Pancreas (tissue), 10 donors: ENCODE measurements around the gene PAPPA2. TPM values are rescaled to one million over a fixed set of nuclear protein-coding genes. Genes with fewer than 3 reads are reported as not detected.

Experiments used
- ATAC-seq, 4 donors: fragments of 200-7000 bp; cut with Tn5 transposase; one replicate each; pipeline versions ENCODE4 v1.8.0 to v1.9.1; 2020; ENCODE audit warnings: mild to moderate bottlenecking in 4 of 4, moderate library complexity in 4 of 4
- DNase-seq, 6 donors: peaks; one replicate each; pipeline ENCODE4 v3.0.0-alpha.2; 2020
- FAIRE-seq: peaks from 2 replicates; lab custom pipeline; 2012; peaks lifted over from hg19 to GRCh38; lab: Jason Lieb, UNC
- H3K27ac ChIP-seq, 4 donors: fragments of 200-600 bp; sonication (generic); 1 replicate in 3 of 4; 2 replicates in 1 of 4; pipeline versions ENCODE4 v1.5.0 to v1.8.0; 2020
- H3K27me3 ChIP-seq, 4 donors: fragments of 200-600 bp; one replicate each; pipeline ENCODE4 v1.8.0; 2021
- H3K36me3 ChIP-seq, 3 donors: fragments of 200-600 bp; sonication (generic) in 1 of 3; one replicate each; pipeline versions ENCODE4 v1.5.0 to v1.8.0; 2020 to 2021
- H3K4me1 ChIP-seq, 3 donors: fragments of 200-600 bp; one replicate each; pipeline ENCODE4 v1.8.0; 2021
- H3K4me3 ChIP-seq, 4 donors: fragments of 200-600 bp; sonication (generic) in 2 of 4; one replicate each; pipeline versions ENCODE4 v1.5.0 to v1.8.0; 2020 to 2021
- H3K9me3 ChIP-seq, 4 donors: fragments of 200-600 bp; one replicate each; pipeline ENCODE4 v1.8.0; 2021
- WGBS, 2 donors: extraction: QIAGEN DNeasy Blood & Tissue Kit; methylation state at CpG; one replicate each; pipeline ENCODE4 v1.1.7; 2013; 5-methylcytosine and 5-hydroxymethylcytosine counted together
- intact Hi-C, 3 donors: fragments of 100-400 bp; cut with DNase I; formaldehyde crosslinking; loops; one replicate each; pipeline versions ENCODE4 v1.11.1 to v1.14.2; 2022
- polyA plus RNA-seq, 2 donors: library from polyadenylated mRNA; stranded (reverse); fragments of 200-250 nt; gene quantifications; one replicate each; pipeline ENCODE4 v1.2.3, GENCODE V29; 2013
- total RNA-seq, 6 donors: library from RNA; stranded (reverse); fragmentation: NEBNext Ultra II Directional in 4 of 6; extraction: Animal tissue kit (Norgen Biotek cat#: 25700) in 4 of 6; gene quantifications; one replicate each; pipeline versions ENCODE4 v1.2.1 to v1.2.4, GENCODE V29; 2021 to 2023
- TF ChIP-seq, protein P1 (sequence below), 4 donors: fragments of 200-600 bp; sonication (generic) in 3 of 4; IDR thresholded peaks; one replicate each; pipeline versions ENCODE4 v1.5.0 to v1.8.0; 2021; ENCODE audit warnings: antibody characterized with exemption in 4 of 4
- donor health status: healthy with polysubstance abuse.
- donor health status: DM: no; HTN: no; CAD: no; lungs with moderate emphysema.
- donor health status: DM: no; HTN: no; CAD: no.
- donor health status: control.
- donor health status: control.
- donor health status: Bipolar disorder and iron deficiency.
- donor health status: DM: yes; HTN: yes; CAD: no.
- donor health status: DM: no; HTN: no; CAD: no.
- donor health status: DM: no; HTN: no; CAD: no.
- donor health status: DM: yes; HTN: yes; CAD: no.

The PAPPA2 gene
- total and polyA plus RNA-seq, 8 donors: 0.51 to 6.9 (median 2.0) TPM

DNA sequence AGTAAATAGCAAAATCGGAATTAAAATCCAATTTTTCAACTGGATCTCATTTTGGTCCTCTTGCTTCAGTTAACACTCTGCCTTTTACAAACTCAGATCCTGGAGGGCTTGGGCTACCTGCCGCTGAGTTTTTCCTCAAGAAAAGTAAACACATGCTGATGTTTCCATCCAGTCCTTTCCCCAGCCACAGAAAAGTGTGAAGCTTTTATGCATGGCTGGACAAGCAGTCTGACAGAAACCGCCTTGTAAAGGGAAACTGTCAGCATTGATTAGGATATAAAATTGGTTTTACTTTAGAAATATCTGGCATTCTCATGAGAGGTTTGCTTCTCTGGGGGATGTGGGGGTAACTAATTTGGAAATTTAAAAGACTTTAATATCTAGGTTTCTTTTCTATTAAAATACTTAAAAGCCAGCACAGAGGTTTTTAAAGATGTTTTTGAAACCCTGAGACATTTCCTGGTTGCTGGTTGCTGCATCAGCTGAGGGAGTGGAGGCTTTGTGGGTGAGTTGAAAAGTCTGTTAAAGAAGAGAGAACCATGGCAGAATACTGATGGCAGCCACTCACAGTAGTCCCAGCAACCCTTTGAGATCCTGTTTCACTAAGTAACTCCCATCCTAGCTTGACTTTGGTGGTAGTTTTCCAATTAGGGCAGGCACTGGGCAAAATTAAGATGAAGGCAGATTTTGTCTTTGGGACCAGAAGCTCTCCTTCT, 238.3 kb downstream of the PAPPA2 start:
- H3K4me1 ChIP-seq: peaks cover 0 to 5% (median 0%) of the 10 kb centered on the region in 3 donors
- DNase-seq (no peak), FAIRE-seq (no peak), ATAC-seq (peak in 1 of 4 donors; percentile 37)
- H3K9me3 ChIP-seq: no peaks in the 10 kb centered on the region
- intact Hi-C loops: no loop called here
- no peak overlapping the region for H3K4me3 ChIP-seq
- no peaks in the 10 kb centered on the region for H3K27me3 ChIP-seq
- 64 to 68% methylated on average over 3 of the region's 3 CpGs for WGBS, 2 donors
- TF ChIP-seq, protein P1, sequence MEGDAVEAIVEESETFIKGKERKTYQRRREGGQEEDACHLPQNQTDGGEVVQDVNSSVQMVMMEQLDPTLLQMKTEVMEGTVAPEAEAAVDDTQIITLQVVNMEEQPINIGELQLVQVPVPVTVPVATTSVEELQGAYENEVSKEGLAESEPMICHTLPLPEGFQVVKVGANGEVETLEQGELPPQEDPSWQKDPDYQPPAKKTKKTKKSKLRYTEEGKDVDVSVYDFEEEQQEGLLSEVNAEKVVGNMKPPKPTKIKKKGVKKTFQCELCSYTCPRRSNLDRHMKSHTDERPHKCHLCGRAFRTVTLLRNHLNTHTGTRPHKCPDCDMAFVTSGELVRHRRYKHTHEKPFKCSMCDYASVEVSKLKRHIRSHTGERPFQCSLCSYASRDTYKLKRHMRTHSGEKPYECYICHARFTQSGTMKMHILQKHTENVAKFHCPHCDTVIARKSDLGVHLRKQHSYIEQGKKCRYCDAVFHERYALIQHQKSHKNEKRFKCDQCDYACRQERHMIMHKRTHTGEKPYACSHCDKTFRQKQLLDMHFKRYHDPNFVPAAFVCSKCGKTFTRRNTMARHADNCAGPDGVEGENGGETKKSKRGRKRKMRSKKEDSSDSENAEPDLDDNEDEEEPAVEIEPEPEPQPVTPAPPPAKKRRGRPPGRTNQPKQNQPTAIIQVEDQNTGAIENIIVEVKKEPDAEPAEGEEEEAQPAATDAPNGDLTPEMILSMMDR (IDR thresholded peaks at IDR 0.05): no peak
- H3K27ac ChIP-seq: no peak overlapping the region
- H3K36me3 ChIP-seq: no peaks in the 10 kb centered on the region

DNA sequence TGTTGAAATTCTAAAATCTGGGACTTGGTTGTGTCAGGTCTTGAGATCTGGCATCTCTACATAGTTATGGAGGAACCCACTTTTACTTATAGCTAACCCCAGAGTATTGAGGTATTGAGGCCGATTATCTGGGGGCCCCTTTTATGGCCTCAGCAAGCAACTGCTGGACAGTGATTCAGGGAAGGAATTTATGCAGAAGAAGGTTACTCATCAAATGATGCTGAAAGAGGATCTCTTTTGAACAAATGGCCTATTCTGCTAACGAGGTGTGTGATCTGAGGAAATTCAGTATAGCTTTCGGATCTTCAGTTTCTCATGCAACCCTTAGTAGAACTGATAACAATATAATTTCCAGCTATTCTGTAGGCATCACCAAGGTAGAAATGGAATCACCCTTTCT, 239.9 kb downstream of the PAPPA2 start:
- no peak overlapping the region for H3K4me3 ChIP-seq
- no peak overlapping the region for H3K27ac ChIP-seq
- no peak for FAIRE-seq
- H3K36me3 ChIP-seq: no peaks in the 10 kb centered on the region
- H3K4me1 ChIP-seq: no peaks in the 10 kb centered on the region
- TF ChIP-seq, protein P1 (IDR thresholded peaks at IDR 0.05): no peak
- ATAC-seq: no peak
- DNase-seq: no peak
- H3K9me3 ChIP-seq: no peaks in the 10 kb centered on the region
- 80 to 84% methylated on average over 3 of the region's 3 CpGs for WGBS, 2 donors
- no peaks in the 10 kb centered on the region for H3K27me3 ChIP-seq
- intact Hi-C loops: no loop called here

DNA sequence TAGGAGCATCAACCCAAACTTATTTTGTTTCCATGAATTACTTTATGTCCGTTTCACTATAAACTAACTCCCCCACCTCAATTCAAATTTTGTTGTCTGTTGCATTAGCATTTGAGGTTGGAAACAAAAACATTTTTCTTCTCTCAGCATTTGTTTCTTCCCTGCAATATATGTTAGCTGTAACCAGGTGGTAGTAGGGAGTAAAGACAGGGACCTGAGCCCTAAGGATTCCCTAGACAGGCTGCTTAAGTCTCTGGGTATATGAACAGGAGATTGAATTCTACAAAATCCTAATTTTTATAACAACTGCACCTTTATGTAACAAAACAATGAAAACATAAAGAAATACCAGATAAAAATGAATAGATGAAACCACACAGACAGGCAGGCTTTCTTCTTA, 242.6 kb downstream of the PAPPA2 start:
- no peak for ATAC-seq
- no peak for DNase-seq
- TF ChIP-seq, protein P1 (IDR thresholded peaks at IDR 0.05): no peak
- no peaks in the 10 kb centered on the region for H3K4me1 ChIP-seq
- intact Hi-C loops: no loop called here
- no peaks in the 10 kb centered on the region for H3K27me3 ChIP-seq
- no peaks in the 10 kb centered on the region for H3K36me3 ChIP-seq
- no peak overlapping the region for H3K4me3 ChIP-seq
- no peak overlapping the region for H3K27ac ChIP-seq
- no peaks in the 10 kb centered on the region for H3K9me3 ChIP-seq
- 63 to 65% methylated on average over 1 of the region's 1 CpG for whole genome bisulfite sequencing, 2 donors
- FAIRE-seq: no peak

DNA sequence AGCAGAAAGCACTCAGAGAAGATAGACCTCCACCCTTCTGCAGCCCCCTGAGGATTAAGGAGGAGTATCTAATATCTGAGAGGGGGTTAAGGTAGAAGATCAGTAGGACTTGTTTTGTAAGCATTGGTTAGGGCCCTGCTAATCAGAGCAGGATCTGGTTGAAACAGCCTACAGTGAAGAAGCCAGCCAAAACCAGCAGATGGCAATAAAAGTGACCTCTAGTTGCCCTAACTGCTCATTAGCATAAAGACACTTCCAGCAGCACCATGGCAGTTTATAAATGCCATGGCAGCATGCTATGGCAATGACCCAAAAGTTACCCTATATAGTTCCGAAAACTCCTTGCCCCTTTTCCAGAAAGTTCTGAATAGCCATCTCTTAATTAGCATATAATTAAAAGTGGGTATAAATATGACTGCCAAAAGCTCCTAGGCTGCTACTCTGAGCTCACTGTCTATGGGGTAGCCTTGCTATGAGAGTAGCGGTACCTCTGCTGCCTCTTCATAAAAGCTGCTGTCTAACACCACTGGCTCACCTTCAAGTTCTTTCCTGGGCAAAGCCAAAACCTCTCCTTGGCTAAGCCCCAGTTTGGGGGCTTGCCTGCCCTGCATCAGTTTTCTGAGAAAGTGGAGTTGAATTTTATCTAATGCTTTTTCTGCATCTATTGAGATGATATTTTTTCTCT, 254.2 kb downstream of the PAPPA2 start:
- no peaks in the 10 kb centered on the region for H3K9me3 ChIP-seq
- H3K27ac ChIP-seq: no peak overlapping the region
- no peaks in the 10 kb centered on the region for H3K36me3 ChIP-seq
- no peak overlapping the region for H3K4me3 ChIP-seq
- H3K27me3 ChIP-seq: no peaks in the 10 kb centered on the region
- ATAC-seq: peak; percentile 35 to 69 (median 44)
- no peaks in the 10 kb centered on the region for H3K4me1 ChIP-seq
- TF ChIP-seq, protein P1 (IDR thresholded peaks at IDR 0.05): no peak
- intact Hi-C loops: no loop called here
- DNase-seq: no peak
- FAIRE-seq: no peak
- 90 to 95% methylated on average over 2 of the region's 2 CpGs for WGBS, 2 donors

DNA sequence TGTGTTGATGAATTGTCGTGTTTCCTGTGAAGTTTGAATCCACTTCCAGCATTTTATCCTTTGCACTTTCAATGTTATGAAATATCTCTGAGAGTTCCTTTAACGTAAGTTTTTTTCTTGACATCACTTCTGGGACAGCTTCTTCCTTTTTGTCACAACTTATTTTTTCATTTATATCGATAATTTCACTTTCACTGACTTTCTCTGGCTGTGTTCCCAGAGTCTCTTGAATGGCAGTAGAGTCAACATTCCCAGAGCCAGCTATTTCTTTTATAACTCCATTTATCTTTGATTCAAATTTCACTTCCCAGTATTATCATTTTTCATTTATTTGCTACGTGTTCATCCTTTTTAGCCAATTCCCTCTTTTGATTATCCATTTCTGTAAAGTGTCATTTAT, 256.5 kb downstream of the PAPPA2 start:
- H3K36me3 ChIP-seq: no peaks in the 10 kb centered on the region
- H3K4me3 ChIP-seq: peak overlapping the region in 1 of 4 donors; percentile 4
- H3K4me1 ChIP-seq: no peaks in the 10 kb centered on the region
- H3K27me3 ChIP-seq: no peaks in the 10 kb centered on the region
- DNase-seq: no peak
- peak in 3 of 4 donors; percentile 40 to 62 (median 57) for ATAC-seq
- no peak for FAIRE-seq
- TF ChIP-seq, protein P1 (IDR thresholded peaks at IDR 0.05): no peak
- 8% methylated on average over 4 of the region's 4 CpGs for WGBS, 2 donors
- intact Hi-C loops: no loop called here
- no peak overlapping the region for H3K27ac ChIP-seq
- H3K9me3 ChIP-seq: no peaks in the 10 kb centered on the region
